Ammon's horn (tissue), 1 donor: Measurements from ENCODE around the gene LCN12.

ENCODE experiments used
- DNase-seq: peaks from one replicate; pipeline ENCODE4 v3.0.0-alpha.2; 2016; ENCODE audit warnings: low spot score

LCN12 gene

GRCh38 chr9:136945333-136946227 lies 6.5 kb upstream of the LCN12 start:
- DNase-seq, result no peak

GRCh38 chr9:136946228-136947027 lies 5.6 kb upstream of the LCN12 start:
- no peak for DNase-seq

- DNase-seq, result peak; percentile 65
Observed at GRCh38 chr9:136947028-136947891, 4.8 kb upstream of the LCN12 start.

- DNase-seq, result peak; percentile 85
Observed at GRCh38 chr9:136947955-136948510, 4.0 kb upstream of the LCN12 start.

GRCh38 chr9:136949239-136949816 lies 2.7 kb upstream of the LCN12 start:
- DNase-seq, result no peak

GRCh38 chr9:136949817-136950655 lies 2.0 kb upstream of the LCN12 start:
- peak; percentile 98 for DNase-seq

GRCh38 chr9:136950656-136951276 lies 1.3 kb upstream of the LCN12 start:
- no peak for DNase-seq

- DNase-seq, result peak; percentile 61
Observed at GRCh38 chr9:136952321-136952850, 313 bp downstream of the LCN12 start.

- DNase-seq, result no peak
Observed at GRCh38 chr9:136952876-136953770, 1.1 kb downstream of the LCN12 start.

GRCh38 chr9:136953771-136954269 lies 1.7 kb downstream of the LCN12 start:
- DNase-seq, result no peak

GRCh38 chr9:136954270-136955083 lies 2.4 kb downstream of the LCN12 start:
- no peak for DNase-seq

GRCh38 chr9:136955202-136955942 lies 3.3 kb downstream of the LCN12 start:
- DNase-seq, result no peak

GRCh38 chr9:136955943-136956335 lies 3.9 kb downstream of the LCN12 start:
- no peak for DNase-seq

GRCh38 chr9:136956604-136957003 lies 4.5 kb downstream of the LCN12 start:
- DNase-seq, result no peak

- no peak for DNase-seq
Observed at GRCh38 chr9:136957461-136957860, 5.4 kb downstream of the LCN12 start.

- DNase-seq, result no peak
Observed at GRCh38 chr9:136957901-136958300, 5.8 kb downstream of the LCN12 start.

- DNase-seq, result no peak
Observed at GRCh38 chr9:136958473-136958872, 6.4 kb downstream of the LCN12 start.
